Activated CD4-positive, alpha-beta T cell treated with anti-CD3 and anti-CD28 coated beads for 36 hours (primary cell): ENCODE measurements around the gene PSMD1. TPM values are rescaled to one million over a fixed set of nuclear protein-coding genes. Genes with fewer than 3 reads are reported as not detected.
"Not testable (repeated sequence)": the region's sequence is repeated elsewhere in the genome, so short reads cannot be mapped to it uniquely, and the experiment has no call there.

Source experiments
- ATAC-seq: fragments of 200-7000 bp; cut with Tn5 transposase; one replicate; pipeline ENCODE4 v1.10.0; 2021; ENCODE audit warnings: mild to moderate bottlenecking, moderate library complexity
- CTCF ChIA-PET: fragments of 350-600 bp; sonication (Branson Sonifier 250); formaldehyde crosslinking; loops from one replicate; lab custom pipeline; 2021; ENCODE audit warnings: antibody characterized with exemption; lab: Charles Lee
- POLR2A ChIA-PET: fragments of 350-600 bp; sonication (Branson Sonifier 250); formaldehyde crosslinking; loops from one replicate; lab custom pipeline; 2021; ENCODE audit warnings: antibody characterized with exemption, inconsistent platforms; lab: Charles Lee
- DNase-seq: peaks from one replicate; pipeline ENCODE4 v3.0.0-alpha.2; 2020
- H3K27ac Mint-ChIP-seq: one replicate; pipeline ENCODE4 v1.8.0; 2021; ENCODE audit warnings: mixed read lengths
- H3K27me3 Mint-ChIP-seq: one replicate; pipeline ENCODE4 v1.8.0; 2021; ENCODE audit warnings: mixed read lengths
- H3K36me3 Mint-ChIP-seq: one replicate; pipeline ENCODE4 v1.8.0; 2021; ENCODE audit warnings: low read depth, mixed read lengths
- H3K4me1 Mint-ChIP-seq: one replicate; pipeline ENCODE4 v1.8.0; 2021; ENCODE audit warnings: mixed read lengths
- H3K4me3 Mint-ChIP-seq: one replicate; pipeline ENCODE4 v1.8.0; 2021; ENCODE audit warnings: mild to moderate bottlenecking, moderate library complexity, mixed read lengths
- H3K9me3 Mint-ChIP-seq: one replicate; pipeline ENCODE4 v1.8.0; 2021; ENCODE audit warnings: low read depth, mixed read lengths
- intact Hi-C, 2 experiments: fragments of 100-400 bp; cut with DNase I in 1 of 2; cut with micrococcal nuclease in 1 of 2; formaldehyde crosslinking; loops; one replicate each; pipeline versions ENCODE4 v1.14.2 to v1.15.1; 2022 to 2024; cut with DNase I, micrococcal nuclease
- total RNA-seq, 2 experiments: library from RNA; stranded (reverse); gene quantifications; one replicate each; pipeline ENCODE4 v1.2.3, GENCODE V29; 2021

PSMD1 gene
- total RNA-seq, 2 experiments from 2014 or later = 112 to 160 TPM

- peaks cover 3% of the 10 kb centered on the region for H3K36me3 Mint-ChIP-seq
Measured at GRCh38 chr2:231130336-231131056, 73.8 kb downstream of the PSMD1 start.

GRCh38 chr2:231132129-231132528 lies 75.5 kb downstream of the PSMD1 start:
- ChIA-PET CTCF (no interaction called here), POLR2A (no interaction called here)
- DNase-seq (no peak), ATAC-seq (no peak)
- intact Hi-C loops = no loop called here
- no peaks in the 10 kb centered on the region for H3K9me3 Mint-ChIP-seq
- no peak overlapping the region for H3K4me3 Mint-ChIP-seq
- H3K36me3 Mint-ChIP-seq = peaks cover 1% of the 10 kb centered on the region
- H3K27me3 Mint-ChIP-seq = no peaks in the 10 kb centered on the region
- H3K27ac Mint-ChIP-seq = no peak overlapping the region
- H3K4me1 Mint-ChIP-seq = no peaks in the 10 kb centered on the region

More at GRCh38 chr2:231130336-231131056, 73.8 kb downstream of the PSMD1 start:
- no peaks in the 10 kb centered on the region for H3K27me3 Mint-ChIP-seq
- intact Hi-C loops = no loop called here
- no peak for DNase-seq
- no peak for ATAC-seq
- H3K4me1 Mint-ChIP-seq = peaks cover 4% of the 10 kb centered on the region
- ChIA-PET POLR2A (no interaction called here), CTCF (interaction anchor here (0.6 to 2.8 kb wide), 5 partner anchors 9 to 1192 kb away, joined by 3 to 12 read pairs (median 3); no protein-coding TSS in a partner anchor)
- no peak overlapping the region for H3K27ac Mint-ChIP-seq
- no peaks in the 10 kb centered on the region for H3K9me3 Mint-ChIP-seq
- no peak overlapping the region for H3K4me3 Mint-ChIP-seq

GRCh38 chr2:231133365-231134099 lies 76.9 kb downstream of the PSMD1 start:
- Mint-ChIP-seq H3K27me3 (no peaks in the 10 kb centered on the region), H3K9me3 (no peaks in the 10 kb centered on the region), H3K27ac (no peak overlapping the region), H3K4me1 (no peaks in the 10 kb centered on the region), H3K36me3 (peaks cover 4% of the 10 kb centered on the region), H3K4me3 (no peak overlapping the region)
- ATAC-seq (no peak), DNase-seq (no peak)
- POLR2A ChIA-PET = no interaction called here
- intact Hi-C loops = no loop called here
- CTCF ChIA-PET = interaction anchor here (1.8 kb wide), 1 partner anchor 12 kb away, joined by 4 read pairs; no protein-coding TSS in a partner anchor

- ChIA-PET CTCF (interaction anchor here (0.6 to 1.8 kb wide), 3 partner anchors 11 to 286 kb away, joined by 3 to 4 read pairs (median 3); no protein-coding TSS in a partner anchor), POLR2A (no interaction called here)
- no peak for DNase-seq
- ATAC-seq = no peak
- H3K4me1 Mint-ChIP-seq = no peaks in the 10 kb centered on the region
- H3K4me3 Mint-ChIP-seq = no peak overlapping the region
- H3K9me3 Mint-ChIP-seq = no peaks in the 10 kb centered on the region
- H3K27me3 Mint-ChIP-seq = no peaks in the 10 kb centered on the region
- intact Hi-C loops = no loop called here
- H3K27ac Mint-ChIP-seq = no peak overlapping the region
- H3K36me3 Mint-ChIP-seq = peaks cover 8% of the 10 kb centered on the region
Measured at GRCh38 chr2:231134910-231135655, 78.4 kb downstream of the PSMD1 start.

GRCh38 chr2:231138699-231139098 lies 82.0 kb downstream of the PSMD1 start:
- Mint-ChIP-seq H3K27ac (no peak overlapping the region), H3K27me3 (no peaks in the 10 kb centered on the region), H3K36me3 (peaks cover 10% of the 10 kb centered on the region), H3K9me3 (no peaks in the 10 kb centered on the region), H3K4me1 (no peaks in the 10 kb centered on the region), H3K4me3 (no peak overlapping the region)
- no peak for DNase-seq
- POLR2A ChIA-PET = no interaction called here
- no peak for ATAC-seq
- CTCF ChIA-PET = interaction anchor here (1.2 kb wide), 1 partner anchor 34 kb away, joined by 4 read pairs; no protein-coding TSS in a partner anchor
- intact Hi-C loops = no loop called here

- DNase-seq (no peak), ATAC-seq (no peak)
- Mint-ChIP-seq H3K4me1 (no peaks in the 10 kb centered on the region), H3K9me3 (no peaks in the 10 kb centered on the region), H3K4me3 (no peak overlapping the region), H3K36me3 (peaks cover 10% of the 10 kb centered on the region), H3K27me3 (no peaks in the 10 kb centered on the region), H3K27ac (no peak overlapping the region)
- CTCF ChIA-PET = no interaction called here
- POLR2A ChIA-PET = no interaction called here
- intact Hi-C loops = no loop called here
Measured at GRCh38 chr2:231139796-231140195, 83.1 kb downstream of the PSMD1 start.

GRCh38 chr2:231140808-231141207 lies 84.1 kb downstream of the PSMD1 start:
- DNase-seq, CTCF ChIA-PET, H3K4me3 Mint-ChIP-seq, H3K9me3 Mint-ChIP-seq, H3K27ac Mint-ChIP-seq, ATAC-seq, H3K4me1 Mint-ChIP-seq, intact Hi-C loops, POLR2A ChIA-PET, H3K27me3 Mint-ChIP-seq: not testable (repeated sequence)
- peaks cover 13% of the 10 kb centered on the region for H3K36me3 Mint-ChIP-seq

GRCh38 chr2:231144896-231145295 lies 88.2 kb downstream of the PSMD1 start:
- DNase-seq (no peak), ATAC-seq (no peak)
- H3K4me3 Mint-ChIP-seq = no peak overlapping the region
- POLR2A ChIA-PET = no interaction called here
- CTCF ChIA-PET = interaction anchor here (0.6 kb wide), 1 partner anchor 456 kb away, joined by 3 read pairs; no protein-coding TSS in a partner anchor
- H3K27me3 Mint-ChIP-seq = no peaks in the 10 kb centered on the region
- intact Hi-C loops = no loop called here
- no peaks in the 10 kb centered on the region for H3K9me3 Mint-ChIP-seq
- H3K27ac Mint-ChIP-seq = no peak overlapping the region
- no peaks in the 10 kb centered on the region for H3K4me1 Mint-ChIP-seq
- peaks cover 28% of the 10 kb centered on the region for H3K36me3 Mint-ChIP-seq

GRCh38 chr2:231146665-231147064 lies 90.0 kb downstream of the PSMD1 start:
- Mint-ChIP-seq H3K4me3 (no peak overlapping the region), H3K36me3 (peaks cover 31% of the 10 kb centered on the region), H3K4me1 (no peaks in the 10 kb centered on the region), H3K27ac (no peak overlapping the region), H3K9me3 (no peaks in the 10 kb centered on the region), H3K27me3 (no peaks in the 10 kb centered on the region)
- intact Hi-C loops = no loop called here
- DNase-seq (no peak), ATAC-seq (no peak)
- POLR2A ChIA-PET = no interaction called here
- CTCF ChIA-PET = interaction anchor here (0.8 to 1.8 kb wide), 2 partner anchors 23 to 39 kb away, joined by 3 to 4 read pairs; no protein-coding TSS in a partner anchor

- no peak overlapping the region for H3K4me3 Mint-ChIP-seq
- H3K27ac Mint-ChIP-seq = no peak overlapping the region
- ChIA-PET CTCF (interaction anchor here (0.6 to 1.2 kb wide), 3 partner anchors 23 to 261 kb away, joined by 3 to 4 read pairs (median 3); no protein-coding TSS in a partner anchor), POLR2A (no interaction called here)
- peaks cover 31% of the 10 kb centered on the region for H3K36me3 Mint-ChIP-seq
- DNase-seq = no peak
- H3K4me1 Mint-ChIP-seq = no peaks in the 10 kb centered on the region
- no peak for ATAC-seq
- H3K9me3 Mint-ChIP-seq = no peaks in the 10 kb centered on the region
- intact Hi-C loops = no loop called here
- H3K27me3 Mint-ChIP-seq = no peaks in the 10 kb centered on the region
Measured at GRCh38 chr2:231152800-231153557, 96.3 kb downstream of the PSMD1 start.
